KMS-11 (cell line): ENCODE data around the gene E2F4.
A peak's percentile ranks its signal among the peaks of the same experiment; 100 is the strongest.

Source experiments
- H2AFZ ChIP-seq: fragments of 200-600 bp; sonication (generic); 2 replicates; pipeline ENCODE4 v1.6.1; 2016; ENCODE audit warnings: antibody characterized with exemption, mixed run types, low read depth
- H3K27ac ChIP-seq: fragments of 200-600 bp; sonication (generic); 2 replicates; pipeline ENCODE4 v1.6.1; 2016; ENCODE audit warnings: mild to moderate bottlenecking, mixed run types
- H3K27me3 ChIP-seq: fragments of 200-600 bp; sonication (generic); 2 replicates; pipeline ENCODE4 v1.6.1; 2017; ENCODE audit warnings: mild to moderate bottlenecking, low read depth, mixed run types, moderate library complexity; ENCODE audit not compliant: insufficient read depth
- H3K36me3 ChIP-seq: fragments of 200-600 bp; sonication (generic); 2 replicates; pipeline ENCODE4 v1.6.1; 2017; ENCODE audit warnings: mild to moderate bottlenecking, mixed run types; ENCODE audit not compliant: insufficient read depth
- H3K4me1 ChIP-seq: fragments of 200-600 bp; sonication (generic); 2 replicates; pipeline ENCODE4 v1.6.1; 2016; ENCODE audit warnings: mild to moderate bottlenecking, low read depth, mixed run types; ENCODE audit not compliant: poor library complexity, severe bottlenecking
- H3K4me2 ChIP-seq: fragments of 200-600 bp; sonication (generic); 2 replicates; pipeline ENCODE4 v1.7.0; 2016; ENCODE audit warnings: mild to moderate bottlenecking, mixed run types
- H3K4me3 ChIP-seq: fragments of 200-600 bp; sonication (generic); IDR thresholded peaks from 2 replicates; pipeline ENCODE4 v1.6.1; 2017; ENCODE audit warnings: low read depth, low read length, mixed read lengths; ENCODE audit not compliant: insufficient read depth
- H3K79me2 ChIP-seq: fragments of 200-600 bp; sonication (generic); 2 replicates; pipeline ENCODE4 v1.6.1; 2016; ENCODE audit warnings: low read depth, mixed run types; ENCODE audit not compliant: insufficient read depth
- H3K9ac ChIP-seq: fragments of 200-600 bp; sonication (generic); 2 replicates; pipeline ENCODE4 v1.6.1; 2016; ENCODE audit warnings: mild to moderate bottlenecking, mixed run types
- H4K20me1 ChIP-seq: fragments of 200-600 bp; sonication (generic); 2 replicates; pipeline ENCODE4 v1.6.1; 2016; ENCODE audit warnings: mild to moderate bottlenecking, mixed run types; ENCODE audit not compliant: insufficient read depth
- CTCF ChIP-seq: fragments of 200-600 bp; sonication (generic); conservative IDR thresholded peaks from 2 replicates; pipeline ENCODE4 v1.6.1; 2017; ENCODE audit warnings: low read depth, mild to moderate bottlenecking, antibody characterized with exemption, low read length, moderate library complexity, mixed read lengths

Gene E2F4

GRCh38 chr16:67162506-67163163 lies 29.3 kb upstream of the E2F4 start:
- no peaks in the 10 kb centered on the region for H3K27me3 ChIP-seq
- no peak overlapping the region for H3K27ac ChIP-seq
- H3K79me2 ChIP-seq = no peaks in the 10 kb centered on the region
- H4K20me1 ChIP-seq = no peaks in the 10 kb centered on the region
- H3K4me3 ChIP-seq = no peak overlapping the region
- H2AFZ ChIP-seq = no peak overlapping the region
- peaks cover 46% of the 10 kb centered on the region for H3K4me1 ChIP-seq
- no peak for TF ChIP-seq CTCF
- H3K9ac ChIP-seq = no peak overlapping the region
- no peaks in the 10 kb centered on the region for H3K36me3 ChIP-seq
- H3K4me2 ChIP-seq = no peak overlapping the region

GRCh38 chr16:67163164-67163998 lies 28.6 kb upstream of the E2F4 start:
- no peaks in the 10 kb centered on the region for H3K36me3 ChIP-seq

GRCh38 chr16:67163999-67164558 lies 27.9 kb upstream of the E2F4 start:
- H3K79me2 ChIP-seq = no peaks in the 10 kb centered on the region
- H2AFZ ChIP-seq = no peak overlapping the region
- TF ChIP-seq CTCF = no peak
- H3K4me1 ChIP-seq = peaks cover 48% of the 10 kb centered on the region
- no peak overlapping the region; the same call in 1 of the 2 replicates for H3K9ac ChIP-seq
- H3K4me2 ChIP-seq = peak overlapping the region; percentile 22
- H3K4me3 ChIP-seq = no peak overlapping the region
- H4K20me1 ChIP-seq = no peaks in the 10 kb centered on the region
- H3K27me3 ChIP-seq = no peaks in the 10 kb centered on the region
- no peaks in the 10 kb centered on the region for H3K36me3 ChIP-seq
- H3K27ac ChIP-seq = no peak overlapping the region

More at GRCh38 chr16:67163164-67163998, 28.6 kb upstream of the E2F4 start:
- Histone ChIP-seq H3K27ac (no peak overlapping the region), H3K27me3 (no peaks in the 10 kb centered on the region), H3K4me2 (peak overlapping the region; percentile 22; the same call in 1 of the 2 replicates), H3K79me2 (no peaks in the 10 kb centered on the region), H3K4me1 (peaks cover 48% of the 10 kb centered on the region), H3K9ac (no peak overlapping the region), H4K20me1 (no peaks in the 10 kb centered on the region), H2AFZ (no peak overlapping the region), H3K4me3 (no peak overlapping the region)
- no peak for TF ChIP-seq CTCF

GRCh38 chr16:67164599-67165061 lies 27.3 kb upstream of the E2F4 start, which contains the start of gene HSF4:
Gene HSF4, plus strand, starts transcription at chr16:67164745. Its CDS starts 67 bp downstream, at chr16:67164812.
- Histone ChIP-seq H2AFZ (peak within 1 kb of the TSS; percentile 47; the same call in 1 of the 2 replicates), H3K9ac (peak within 1 kb of the TSS; percentile 32; the same call in 1 of the 2 replicates), H3K4me3 (no peak within 1 kb of the TSS)

More at GRCh38 chr16:67164599-67165061, 27.3 kb upstream of the E2F4 start, which contains the start of gene HSF4:
- Histone ChIP-seq H3K79me2 (no peaks in the 10 kb centered on the region), H3K4me2 (peak within 1 kb of the TSS; percentile 44), H3K36me3 (no peaks in the 10 kb centered on the region), H3K27me3 (no peaks in the 10 kb centered on the region), H3K4me1 (peaks cover 53% of the 10 kb centered on the region), H3K27ac (no peak within 1 kb of the TSS; the same call in 1 of the 2 replicates), H4K20me1 (no peaks in the 10 kb centered on the region)
- TF ChIP-seq CTCF = no peak
